GM19239 (cell line): ENCODE results near the gene TNRC6B.
"Not testable (repeated sequence)": the region's sequence is repeated elsewhere in the genome, so short reads cannot be mapped to it uniquely, and the experiment has no call there.

Source experiments
- DNase-seq: peaks from one replicate; pipeline ENCODE4 v3.0.0; 2011; ENCODE audit warnings: low spot score; ENCODE audit not compliant: insufficient read length
- FAIRE-seq: peaks from 2 replicates; lab custom pipeline; 2011; peaks lifted over from hg19 to GRCh38; lab: Jason Lieb, UNC

TNRC6B gene

DNA sequence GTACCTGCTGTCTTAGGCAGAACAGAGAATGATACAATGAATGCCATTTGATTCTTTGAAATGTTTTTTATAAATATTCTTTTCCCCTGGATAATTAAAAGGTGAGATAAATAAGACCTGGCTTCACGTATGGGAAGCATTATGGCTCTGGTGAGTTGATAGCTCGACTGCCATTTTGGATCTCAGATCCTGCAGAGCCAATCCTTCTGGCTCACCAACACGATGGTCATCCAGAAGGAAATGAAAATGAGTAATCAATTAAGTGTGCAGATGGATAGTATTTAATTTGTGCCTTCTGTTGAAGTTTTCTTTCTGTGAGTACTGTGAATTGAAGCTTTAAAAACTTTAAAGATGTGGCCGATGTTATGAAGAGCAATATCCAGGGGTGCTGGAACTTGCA lies 2.7 kb downstream of the TNRC6B start:
- DNase-seq = no peak
- no peak for FAIRE-seq

- no peak for DNase-seq
- no peak for FAIRE-seq
Observed at GRCh38 chr22:40181323-40181722, 3.6 kb downstream of the TNRC6B start.

DNA sequence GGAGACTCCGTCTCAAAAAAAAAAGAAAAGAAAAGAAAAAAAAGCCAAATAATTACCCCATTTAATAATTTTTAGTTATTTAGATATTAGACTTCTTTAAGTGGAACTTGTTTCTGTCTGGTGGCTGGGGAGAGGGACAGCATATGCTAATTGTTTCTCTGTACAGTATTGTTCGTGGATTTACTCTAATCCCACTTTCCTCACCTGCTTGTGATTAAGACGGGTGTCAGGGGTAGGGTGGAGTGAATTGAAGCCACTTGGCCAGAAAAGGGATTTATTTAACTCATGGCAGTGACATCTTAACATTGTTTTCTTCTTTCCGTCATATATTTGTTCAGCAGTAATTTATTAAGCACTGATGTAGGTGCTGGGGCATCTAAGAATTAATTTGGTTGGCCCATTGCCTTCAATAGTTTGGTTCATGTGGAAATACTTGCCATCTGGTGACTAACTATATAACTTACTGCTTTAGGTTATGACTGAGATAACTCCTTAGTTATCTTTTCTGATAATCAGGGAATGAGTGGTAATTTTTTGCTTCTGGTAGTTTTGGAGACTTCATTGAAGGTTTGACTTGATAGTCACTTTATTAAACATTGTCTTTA lies 4.6 kb downstream of the TNRC6B start:
- no peak for FAIRE-seq

DNA sequence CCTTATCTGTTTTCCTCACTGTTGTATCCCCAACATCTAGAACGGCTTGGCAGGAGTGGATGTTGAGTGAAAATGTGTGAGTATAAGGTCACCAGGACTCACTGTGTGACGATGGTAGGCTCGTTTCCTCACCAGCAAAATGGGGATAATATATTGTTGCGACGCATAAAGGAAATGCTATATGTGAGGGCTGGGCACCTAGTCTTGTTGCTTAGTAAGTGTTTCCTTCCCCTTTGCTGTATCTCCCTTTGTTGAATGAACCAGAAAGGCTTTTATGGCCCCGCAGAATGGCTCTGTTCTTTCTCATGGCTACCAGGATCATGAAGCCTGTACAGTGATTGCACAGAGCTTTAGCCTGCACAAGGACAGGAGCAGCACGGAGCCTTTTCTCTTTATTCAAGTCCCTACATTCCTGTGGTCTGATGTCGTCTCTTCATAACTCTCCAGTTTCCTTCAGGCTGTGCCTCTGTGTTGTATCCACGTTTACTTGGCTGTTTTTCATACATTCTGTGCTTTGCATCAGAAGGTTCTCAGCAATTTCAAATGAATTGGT lies 5.4 kb downstream of the TNRC6B start:
- no peak for DNase-seq
- no peak for FAIRE-seq

More for the DNA sequence above, 4.6 kb downstream of the TNRC6B start:
- no peak for DNase-seq

DNA sequence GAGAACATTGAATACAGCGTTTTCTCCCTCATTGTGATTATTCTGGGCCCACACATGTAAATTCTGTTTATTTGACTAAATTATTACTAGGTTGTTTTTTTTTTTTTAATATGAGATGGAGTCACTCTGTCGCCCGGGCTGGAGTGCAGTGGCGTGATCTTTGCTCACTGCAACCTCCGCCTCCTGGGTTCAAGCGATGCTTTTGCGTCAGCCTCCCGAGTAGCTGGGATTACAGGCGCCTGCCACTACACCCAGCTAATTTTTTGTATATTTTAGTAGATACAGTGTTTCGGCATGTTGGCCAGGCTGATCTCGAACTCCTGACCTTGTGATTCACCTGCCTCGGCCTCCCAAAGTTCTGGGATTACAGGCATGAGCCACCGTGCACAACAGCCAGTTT lies 5.9 kb downstream of the TNRC6B start:
- FAIRE-seq, DNase-seq: not testable (repeated sequence)

DNA sequence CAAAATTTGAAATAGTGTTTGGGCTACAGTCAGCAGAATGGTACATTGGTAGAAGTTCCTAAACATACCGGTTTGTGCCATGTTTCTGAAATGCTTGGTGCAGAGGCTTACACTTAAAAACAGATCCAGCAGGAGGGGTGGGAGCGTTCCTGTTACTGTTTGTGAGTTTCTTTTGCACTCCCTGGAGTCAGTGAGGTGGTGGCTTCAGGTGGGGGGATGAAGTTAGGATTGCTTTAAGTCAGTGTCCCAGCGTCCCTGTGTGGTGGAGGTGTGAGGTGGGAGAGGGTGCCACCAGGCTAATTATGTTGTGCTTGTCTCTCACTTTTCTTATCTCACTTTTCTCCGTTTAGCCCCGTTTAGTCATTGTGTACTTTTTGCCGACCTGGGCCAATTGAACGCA lies 9.7 kb downstream of the TNRC6B start:
- DNase-seq (no peak), FAIRE-seq (no peak)

DNA sequence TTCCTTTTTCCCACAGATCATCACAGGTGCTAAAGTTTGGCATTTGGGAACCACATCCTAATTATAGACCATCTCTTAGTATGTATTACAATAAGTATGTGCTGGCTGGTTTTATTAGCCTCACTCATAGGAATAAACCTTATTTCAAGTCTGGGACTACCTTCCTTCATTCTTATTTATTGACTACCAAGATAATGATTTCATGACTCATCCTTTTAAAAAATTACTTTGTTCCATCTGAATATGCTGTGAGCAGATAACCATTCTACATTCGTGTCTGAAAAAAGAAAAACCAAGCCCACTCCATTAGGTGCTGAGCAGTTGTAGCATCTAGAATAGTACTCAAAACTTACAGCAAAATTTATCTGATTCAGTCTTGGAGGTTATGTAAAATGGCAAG lies 12.3 kb downstream of the TNRC6B start:
- no peak for DNase-seq
- FAIRE-seq = no peak

- no peak for DNase-seq
- no peak for FAIRE-seq
Observed at GRCh38 chr22:40190501-40190900, 12.8 kb downstream of the TNRC6B start.

DNA sequence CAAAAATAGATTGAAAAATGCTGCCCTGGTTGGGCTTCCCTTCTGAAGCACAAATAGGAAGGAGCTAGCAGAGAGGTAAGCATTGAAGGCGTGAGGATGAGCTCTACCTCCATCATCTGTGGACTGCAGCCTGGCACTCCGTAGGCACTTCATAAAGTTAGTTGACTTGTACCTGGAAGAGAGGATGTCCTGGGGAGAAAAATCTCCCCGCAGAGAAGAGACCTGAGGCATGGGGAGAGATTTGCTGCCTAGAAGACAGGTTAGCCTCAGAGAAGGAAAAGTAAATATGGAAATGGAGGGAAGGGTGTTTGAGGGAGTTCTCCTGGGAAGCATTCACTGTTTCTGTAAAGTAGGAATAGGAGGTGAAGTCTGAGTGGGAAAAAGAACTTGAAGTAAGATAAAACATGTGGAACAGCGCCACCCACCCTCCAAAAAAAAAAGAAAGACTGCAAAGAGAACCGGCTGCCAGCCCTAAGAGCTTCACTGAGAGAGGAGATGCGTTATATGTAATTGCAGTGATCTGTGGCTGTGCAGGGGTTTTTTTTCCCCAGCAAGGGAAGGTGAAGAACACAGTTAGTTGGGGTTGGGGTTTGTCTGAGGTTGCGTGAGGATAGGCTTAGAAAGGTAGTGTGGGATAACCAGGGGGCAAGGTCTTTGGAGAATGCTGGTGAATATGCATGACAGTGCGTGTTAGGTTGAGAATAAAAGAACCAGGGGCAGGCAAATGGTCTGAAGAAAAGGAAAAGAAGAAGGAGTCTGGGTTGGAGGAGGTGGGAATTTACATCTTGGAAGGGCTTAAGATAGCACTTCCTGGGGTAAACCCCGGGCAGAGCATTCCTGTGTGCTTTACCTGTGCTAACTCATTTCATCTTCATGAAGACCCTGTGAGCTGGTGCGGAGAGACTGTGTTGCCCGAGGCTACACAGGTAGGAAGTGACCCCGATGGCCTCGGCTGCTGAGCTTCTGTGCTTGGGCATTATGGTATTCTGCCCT lies 16.0 kb downstream of the TNRC6B start:
- DNase-seq = no peak
- no peak for FAIRE-seq

DNA sequence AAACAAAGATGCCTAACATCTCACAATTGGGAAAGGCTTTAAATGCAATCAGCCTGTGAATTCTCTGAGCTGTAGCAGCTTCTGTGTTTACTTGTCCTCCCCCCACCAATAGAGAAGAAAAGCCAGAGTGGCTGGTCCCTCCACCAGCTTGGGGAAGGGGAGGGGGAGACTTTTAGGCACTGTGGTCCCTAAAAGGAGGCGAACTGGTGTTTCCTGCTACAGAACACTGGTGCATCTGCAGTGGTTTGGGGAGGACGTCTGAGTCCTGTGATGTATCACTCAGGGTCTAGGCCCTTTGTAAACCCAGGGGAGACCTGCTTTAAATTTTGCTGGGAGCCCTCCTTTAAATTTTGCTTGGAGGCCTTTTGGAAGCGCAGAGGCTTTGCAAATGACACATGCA lies 16.9 kb downstream of the TNRC6B start:
- no peak for DNase-seq
- no peak for FAIRE-seq

DNA sequence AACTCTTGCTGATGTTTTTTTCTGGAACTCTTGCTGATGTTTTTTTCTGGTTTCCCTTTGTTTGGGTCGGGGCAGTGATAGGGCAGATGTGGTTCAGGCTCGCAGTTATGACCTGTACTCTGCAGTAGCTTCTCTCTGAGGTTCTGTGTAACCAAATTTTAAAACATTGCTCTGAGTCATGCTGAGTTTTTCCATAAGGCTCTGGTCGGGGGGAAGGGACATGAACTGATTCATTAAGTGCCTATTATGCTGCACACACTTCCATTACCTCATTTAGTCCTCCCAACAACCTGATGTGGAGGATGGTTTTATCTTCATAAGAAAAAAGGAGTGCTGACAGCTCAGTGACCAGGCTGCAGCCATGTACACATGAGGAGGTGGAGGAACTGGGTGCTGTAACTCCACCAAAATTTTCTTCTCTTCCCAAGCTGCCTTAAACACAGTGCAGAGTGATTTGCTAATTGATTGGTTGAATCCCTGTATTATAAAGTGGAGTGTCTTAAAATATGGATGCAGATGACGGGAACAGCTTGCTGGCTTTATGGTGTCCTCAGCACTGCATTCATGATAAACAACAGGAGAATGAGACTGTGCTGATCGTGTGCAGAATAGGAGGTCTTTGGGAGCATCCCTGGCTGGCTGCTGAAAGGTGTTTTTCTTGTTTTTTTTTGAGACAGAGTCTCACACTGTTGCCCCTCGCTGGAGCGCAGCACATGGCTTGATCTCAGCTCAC lies 19.1 kb downstream of the TNRC6B start:
- no peak for FAIRE-seq
- no peak for DNase-seq

DNA sequence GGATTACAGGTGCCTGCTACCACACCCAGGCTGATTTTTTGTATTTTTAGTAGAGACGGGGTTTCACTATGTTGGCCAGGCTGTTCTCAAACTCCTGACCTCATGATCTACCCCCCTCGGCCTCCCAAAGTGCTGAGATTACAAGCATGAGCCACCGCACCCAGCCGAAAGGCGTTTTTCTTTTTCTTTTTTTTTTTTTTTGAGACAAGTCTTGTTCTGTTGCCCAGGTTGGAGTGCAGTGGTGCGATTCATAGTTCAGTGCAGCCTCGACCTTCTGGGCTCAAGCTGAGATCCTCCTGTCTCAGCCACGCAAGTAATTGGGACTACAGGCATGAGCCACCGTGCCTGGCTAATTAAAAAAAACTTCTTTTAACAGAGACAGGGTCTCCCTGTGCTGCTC lies 19.7 kb downstream of the TNRC6B start:
- FAIRE-seq, DNase-seq: not testable (repeated sequence)

DNA sequence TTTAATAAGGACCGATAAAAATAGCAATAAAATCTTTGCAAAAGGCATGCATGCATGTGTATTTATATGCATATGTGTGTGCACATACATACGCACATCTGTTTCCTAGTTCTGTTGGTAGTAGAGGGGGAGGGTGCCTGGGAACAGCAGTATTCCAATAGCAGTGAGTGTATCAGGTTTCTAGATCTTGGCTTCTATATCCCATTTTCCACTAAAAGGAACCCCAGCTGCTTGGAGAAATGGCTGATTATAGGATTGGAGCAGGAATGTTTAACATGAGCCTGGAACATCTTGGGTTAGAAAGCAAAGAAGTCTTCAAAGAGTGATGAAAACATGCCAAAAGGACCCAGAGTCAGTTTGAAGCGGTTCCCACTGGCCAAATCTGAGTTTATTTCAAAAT lies 21.0 kb downstream of the TNRC6B start:
- no peak for DNase-seq
- FAIRE-seq = no peak

DNA sequence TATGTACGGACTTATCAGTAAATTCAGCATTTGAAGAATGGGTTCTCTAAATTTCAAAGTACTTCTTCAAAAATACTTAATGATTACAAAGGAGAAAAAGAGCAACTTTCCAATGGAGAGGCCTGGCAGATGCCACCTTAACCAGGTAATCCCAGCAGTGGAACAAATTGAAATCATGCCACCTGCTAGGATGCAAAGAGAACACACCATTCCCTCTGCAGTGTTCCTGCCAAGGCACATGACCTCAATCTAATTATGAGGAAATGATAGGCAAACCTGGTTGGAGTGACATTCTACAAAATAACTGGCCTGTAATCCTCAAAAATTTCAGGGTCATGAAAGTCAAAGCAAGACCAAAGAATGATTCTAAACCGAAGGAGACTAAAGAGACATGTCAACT lies 21.5 kb downstream of the TNRC6B start:
- no peak for FAIRE-seq
- no peak for DNase-seq

GRCh38 chr22:40199852-40200251 lies 22.1 kb downstream of the TNRC6B start:
- no peak for DNase-seq
- no peak for FAIRE-seq

GRCh38 chr22:40200795-40201530 lies 23.2 kb downstream of the TNRC6B start:
- FAIRE-seq = no peak

GRCh38 chr22:40202225-40202944 lies 24.7 kb downstream of the TNRC6B start:
- DNase-seq (no peak), FAIRE-seq (no peak)

More at GRCh38 chr22:40200795-40201530, 23.2 kb downstream of the TNRC6B start:
- no peak for DNase-seq

GRCh38 chr22:40203572-40203971 lies 25.8 kb downstream of the TNRC6B start:
- FAIRE-seq = peak; percentile 98
- peak; percentile 43 for DNase-seq
